OCI-LY1 (cell line): ENCODE measurements around the gene C20orf204.

Experiments used
- H2AFZ ChIP-seq: fragments of 200-600 bp; sonication (generic), shearing (Covaris generic); 2 replicates; pipeline ENCODE4 v1.6.0; 2014; ENCODE audit warnings: antibody characterized with exemption, mild to moderate bottlenecking, low read length
- H3F3A ChIP-seq: fragments of 200-600 bp; sonication (generic), shearing (Covaris generic); 2 replicates; pipeline ENCODE4 v1.6.0; 2014; ENCODE audit warnings: mild to moderate bottlenecking, antibody characterized with exemption, low read length, moderate library complexity; ENCODE audit not compliant: insufficient read depth
- H3K27ac ChIP-seq: fragments of 200-600 bp; sonication (generic); 2 replicates; pipeline ENCODE4 v1.5.1; 2014; ENCODE audit warnings: low read length, mixed run types, mild to moderate bottlenecking, low read depth; ENCODE audit not compliant: poor library complexity, severe bottlenecking
- H3K27me3 ChIP-seq: fragments of 200-600 bp; sonication (generic); 2 replicates; pipeline ENCODE4 v1.6.0; 2014; ENCODE audit warnings: antibody characterized with exemption, mild to moderate bottlenecking, low read length, moderate library complexity; ENCODE audit not compliant: insufficient read depth
- H3K36me3 ChIP-seq: fragments of 200-600 bp; sonication (generic); 2 replicates; pipeline ENCODE4 v1.6.1; 2014; ENCODE audit warnings: mild to moderate bottlenecking, antibody characterized with exemption, low read length, moderate library complexity, mixed read lengths; ENCODE audit not compliant: insufficient read depth
- H3K4me1 ChIP-seq: fragments of 200-600 bp; sonication (generic); 2 replicates; pipeline ENCODE4 v1.5.1; 2014; ENCODE audit warnings: mild to moderate bottlenecking, low read length, moderate library complexity; ENCODE audit not compliant: insufficient read depth, severe bottlenecking
- H3K4me2 ChIP-seq: fragments of 200-600 bp; sonication (generic), shearing (Covaris generic); 2 replicates; pipeline ENCODE4 v1.6.1; 2014; ENCODE audit warnings: low read length
- H3K4me3 ChIP-seq: fragments of 200-600 bp; sonication (generic); 2 replicates; pipeline ENCODE4 v1.5.1; 2014; ENCODE audit warnings: low read length, low read depth, mild to moderate bottlenecking, mixed read lengths; ENCODE audit not compliant: poor library complexity, severe bottlenecking
- H3K79me2 ChIP-seq: fragments of 200-600 bp; shearing (Covaris generic); 2 replicates; pipeline ENCODE4 v1.6.1; 2016; ENCODE audit warnings: mixed run types, low read length, mixed read lengths; ENCODE audit not compliant: insufficient read depth
- H3K9ac ChIP-seq: fragments of 200-600 bp; sonication (generic), shearing (Covaris generic); 2 replicates; pipeline ENCODE4 v1.6.1; 2014; ENCODE audit warnings: mild to moderate bottlenecking, low read length, mixed read lengths
- H3K9me2 ChIP-seq: fragments of 200-600 bp; sonication (generic), shearing (Covaris generic); 2 replicates; pipeline ENCODE4 v1.6.1; 2014; ENCODE audit warnings: low read depth, mild to moderate bottlenecking, low read length, mixed read lengths
- H3K9me3 ChIP-seq: fragments of 200-600 bp; shearing (Covaris generic); 2 replicates; pipeline ENCODE4 v1.6.1; 2014; ENCODE audit warnings: low read length, mixed read lengths
- H4K20me1 ChIP-seq: fragments of 200-600 bp; sonication (generic), shearing (Covaris generic); 2 replicates; pipeline ENCODE4 v1.6.0; 2016; ENCODE audit warnings: mild to moderate bottlenecking, low read length; ENCODE audit not compliant: insufficient read depth
- CTCF ChIP-seq: fragments of 200-600 bp; sonication (generic), shearing (Covaris generic); IDR thresholded peaks from 2 replicates; pipeline ENCODE4 v1.5.1; 2017; ENCODE audit warnings: mild to moderate bottlenecking, antibody characterized with exemption, low read length, moderate library complexity, mixed read lengths
- EZH2 ChIP-seq: fragments of 200-600 bp; sonication (generic), shearing (Covaris generic); IDR thresholded peaks from 2 replicates; pipeline ENCODE4 v1.8.0; 2017; ENCODE audit warnings: borderline replicate concordance, mixed run types, mild to moderate bottlenecking, antibody characterized with exemption, low read length, moderate library complexity, mixed read lengths

Gene C20orf204

GRCh38 chr20:64027981-64028685, 7.8 kb upstream of the C20orf204 start:
- H3K36me3 ChIP-seq = peaks cover 62% of the 10 kb centered on the region
- H3K9ac ChIP-seq = no peak overlapping the region
- H3K9me3 ChIP-seq = no peaks in the 10 kb centered on the region
- TF ChIP-seq CTCF (no peak), EZH2 (no peak)
- H3F3A ChIP-seq = no peaks in the 10 kb centered on the region
- H3K4me1 ChIP-seq = no peaks in the 10 kb centered on the region
- no peak overlapping the region for H3K4me2 ChIP-seq
- no peaks in the 10 kb centered on the region for H3K27me3 ChIP-seq
- H3K79me2 ChIP-seq = no peaks in the 10 kb centered on the region
- no peak overlapping the region for H3K27ac ChIP-seq
- H2AFZ ChIP-seq = no peak overlapping the region
- H3K4me3 ChIP-seq = no peak overlapping the region
- H3K9me2 ChIP-seq = no peaks in the 10 kb centered on the region
- no peaks in the 10 kb centered on the region for H4K20me1 ChIP-seq

- Histone ChIP-seq H2AFZ (no peak overlapping the region), H3K9ac (no peak overlapping the region), H3K4me2 (no peak overlapping the region), H3K9me3 (no peaks in the 10 kb centered on the region), H3K4me3 (no peak overlapping the region), H3K27ac (no peak overlapping the region), H3K9me2 (no peaks in the 10 kb centered on the region), H3K27me3 (no peaks in the 10 kb centered on the region), H3K4me1 (no peaks in the 10 kb centered on the region), H3K36me3 (peaks cover 55% of the 10 kb centered on the region), H3K79me2 (no peaks in the 10 kb centered on the region), H3F3A (no peaks in the 10 kb centered on the region), H4K20me1 (no peaks in the 10 kb centered on the region)
- TF ChIP-seq CTCF = no peak
- no peak for TF ChIP-seq EZH2
These were observed 6.5 kb upstream of the C20orf204 start for GRCh38 chr20:64029293-64030117.

- no peaks in the 10 kb centered on the region for H3F3A ChIP-seq
- H3K27me3 ChIP-seq = no peaks in the 10 kb centered on the region
- no peaks in the 10 kb centered on the region for H3K79me2 ChIP-seq
- H3K36me3 ChIP-seq = peaks cover 55% of the 10 kb centered on the region
- H3K9me3 ChIP-seq = no peaks in the 10 kb centered on the region
- H3K9ac ChIP-seq = no peak overlapping the region
- no peak overlapping the region for H3K4me2 ChIP-seq
- no peaks in the 10 kb centered on the region for H3K4me1 ChIP-seq
- no peak overlapping the region for H2AFZ ChIP-seq
- H3K27ac ChIP-seq = no peak overlapping the region
- H4K20me1 ChIP-seq = no peaks in the 10 kb centered on the region
- H3K9me2 ChIP-seq = no peaks in the 10 kb centered on the region
- no peak overlapping the region for H3K4me3 ChIP-seq
- TF ChIP-seq CTCF (no peak), EZH2 (no peak)
These were observed 5.4 kb upstream of the C20orf204 start for GRCh38 chr20:64030371-64031134.
